ENCODE measurements around the gene SLC25A17. TPM values are rescaled to one million over a fixed set of nuclear protein-coding genes. Genes with fewer than 3 reads are reported as not detected.
"Not testable (repeated sequence)": the region's sequence is repeated elsewhere in the genome, so short reads cannot be mapped to it uniquely, and the experiment has no call there.

The SLC25A17 gene
- polyA plus RNA-seq, 4 donors = 29.6 to 41.7 (median 40.1) TPM

GRCh38 chr22:40819599-40820140, 524 bp upstream of the SLC25A17 start:
- DNase-seq (ENCODE audit: low read depth in 4 of 4, low spot score in 3 of 4) = peak in 1 of 4 donors; percentile 18

DNA sequence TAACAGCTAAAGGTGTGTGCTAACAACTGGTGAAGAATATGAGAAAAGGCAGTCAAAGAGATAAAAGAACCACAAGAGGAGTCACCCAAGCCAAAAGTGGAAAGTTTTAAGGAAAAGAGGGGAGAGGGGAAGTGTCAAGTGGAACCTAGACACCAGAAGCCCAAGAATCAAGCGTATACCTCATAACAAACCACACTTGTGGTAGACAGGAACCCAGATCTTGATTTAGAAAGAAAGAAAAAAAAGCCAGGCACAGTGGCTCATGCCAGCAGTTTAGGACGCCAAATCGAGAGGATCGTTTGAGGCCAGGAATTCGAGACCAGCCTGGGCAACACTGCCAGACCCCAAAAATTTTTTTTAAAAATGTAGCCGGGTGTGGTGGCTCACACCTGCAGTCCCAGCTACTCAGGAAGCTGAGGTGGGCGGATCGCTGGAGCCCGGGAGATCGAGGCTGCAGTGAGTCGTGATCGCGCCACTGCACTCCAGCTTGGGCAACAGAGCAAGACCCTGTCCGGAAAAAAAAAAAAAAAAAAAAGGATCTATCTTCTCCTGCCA, 877 bp downstream of the SLC25A17 start:
- DNase-seq (ENCODE audit: low read depth in 4 of 4, low spot score in 3 of 4) = no peak

DNA sequence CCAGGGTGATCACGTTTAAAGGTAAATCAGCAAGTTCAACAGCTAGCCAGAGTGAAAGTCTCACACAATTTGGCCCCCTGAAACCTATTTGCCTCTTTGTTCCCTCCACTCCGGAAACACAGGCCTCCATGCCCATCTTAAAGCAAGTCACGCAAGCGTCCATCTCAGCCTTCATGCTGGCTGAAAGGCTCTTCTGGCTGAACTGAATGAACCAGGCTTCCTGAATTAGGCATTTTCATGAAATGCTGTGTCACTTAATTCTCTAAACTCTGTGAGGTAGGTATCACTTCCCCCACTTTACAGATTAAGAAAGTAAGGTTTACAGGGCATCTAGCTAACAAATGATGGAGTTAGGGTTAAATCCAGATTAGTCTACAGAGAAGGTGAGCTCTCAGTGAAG, 1.4 kb downstream of the SLC25A17 start:
- DNase-seq (ENCODE audit: low read depth in 4 of 4, low spot score in 3 of 4) = no peak

GRCh38 chr22:40813912-40814315, 5.2 kb downstream of the SLC25A17 start:
- no peak for DNase-seq (ENCODE audit: low read depth in 4 of 4, low spot score in 3 of 4)

DNA sequence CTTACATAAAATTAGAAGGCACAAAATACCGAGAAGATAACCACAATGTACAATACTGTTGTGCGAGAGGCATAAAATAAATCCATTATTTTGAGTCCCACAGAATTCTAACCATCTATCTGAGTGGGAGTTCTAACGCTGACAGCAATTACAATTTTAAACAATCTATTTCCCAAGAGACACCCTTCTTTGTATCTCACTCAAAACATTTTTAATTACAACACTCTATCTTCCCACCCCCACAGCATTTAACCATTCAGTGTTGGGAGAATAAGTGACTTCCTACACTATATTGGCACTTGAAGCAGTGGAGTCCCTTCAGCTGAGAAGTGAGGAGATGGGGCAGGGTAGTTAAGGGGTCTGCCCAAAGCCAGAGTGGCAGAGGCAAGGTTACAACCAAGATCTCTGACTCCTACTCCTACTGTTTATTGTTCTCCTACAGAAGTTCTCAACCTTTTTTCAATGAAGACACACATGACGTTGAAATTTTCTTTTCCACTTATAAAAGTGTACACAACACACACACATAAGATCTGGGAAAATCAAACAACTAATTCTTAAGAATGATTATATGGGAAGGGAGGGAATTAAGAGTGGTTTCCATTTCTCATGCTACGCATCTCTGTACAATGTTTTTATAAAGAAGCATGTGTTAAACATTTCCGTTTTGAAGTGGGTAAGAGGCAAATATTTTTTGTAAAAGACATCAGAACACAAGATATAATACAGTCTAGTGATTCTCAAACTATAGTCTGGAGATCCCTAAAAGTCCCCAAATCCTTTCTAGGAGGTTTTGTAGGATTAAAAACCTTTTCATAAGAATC, 10.9 kb downstream of the SLC25A17 start:
- no peak for DNase-seq (ENCODE audit: low read depth in 4 of 4, low spot score in 3 of 4)

- no peak for DNase-seq (ENCODE audit: low read depth in 4 of 4, low spot score in 3 of 4)
Measured at GRCh38 chr22:40806711-40807110, 12.4 kb downstream of the SLC25A17 start.

DNA sequence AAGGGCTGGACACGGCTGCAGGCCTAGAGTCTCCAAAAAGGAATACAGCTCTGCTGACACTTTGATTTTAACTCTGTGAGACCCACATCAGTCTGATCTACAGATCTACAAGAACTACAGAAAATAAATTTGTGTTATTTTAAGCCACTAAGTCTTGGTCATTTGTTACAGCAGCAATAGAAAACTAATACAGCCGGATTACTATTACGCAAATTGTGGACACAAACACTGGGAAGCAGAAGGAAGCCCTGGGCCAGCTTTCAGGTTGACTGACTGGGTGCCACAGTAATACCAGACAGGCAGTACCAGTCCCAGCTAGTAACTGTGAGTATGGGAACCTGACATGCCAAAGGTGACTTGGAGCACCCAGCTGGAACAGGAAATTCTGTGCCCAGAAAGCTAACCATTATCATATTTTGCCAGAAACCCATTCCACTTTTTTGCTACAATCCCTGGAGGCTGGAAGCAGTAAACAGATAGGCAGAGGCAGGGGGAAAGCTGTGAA, 13.4 kb downstream of the SLC25A17 start:
- DNase-seq (ENCODE audit: low read depth in 4 of 4, low spot score in 3 of 4) = no peak

GRCh38 chr22:40805239-40805638, 13.9 kb downstream of the SLC25A17 start:
- no peak for DNase-seq (ENCODE audit: low read depth in 4 of 4, low spot score in 3 of 4)

DNA sequence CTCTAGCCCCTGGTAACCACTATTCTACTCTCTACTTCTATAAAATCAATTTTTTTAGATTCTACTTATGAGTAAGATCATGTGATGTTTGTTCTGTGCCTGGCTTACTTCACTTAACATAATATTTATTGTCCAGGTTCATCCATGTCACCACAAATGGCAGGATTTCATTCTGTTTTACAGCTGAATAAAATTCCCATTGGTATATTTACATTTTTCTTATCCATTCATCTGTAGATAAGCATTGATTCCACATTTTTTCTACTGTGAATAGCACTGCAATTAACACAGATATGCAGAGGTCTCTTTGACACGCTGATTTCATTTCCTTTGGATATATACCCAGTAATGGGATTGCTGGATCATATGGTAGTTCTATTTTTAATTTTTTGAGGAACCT, 15.8 kb downstream of the SLC25A17 start:
- no peak for DNase-seq (ENCODE audit: low read depth in 4 of 4, low spot score in 3 of 4)

DNA sequence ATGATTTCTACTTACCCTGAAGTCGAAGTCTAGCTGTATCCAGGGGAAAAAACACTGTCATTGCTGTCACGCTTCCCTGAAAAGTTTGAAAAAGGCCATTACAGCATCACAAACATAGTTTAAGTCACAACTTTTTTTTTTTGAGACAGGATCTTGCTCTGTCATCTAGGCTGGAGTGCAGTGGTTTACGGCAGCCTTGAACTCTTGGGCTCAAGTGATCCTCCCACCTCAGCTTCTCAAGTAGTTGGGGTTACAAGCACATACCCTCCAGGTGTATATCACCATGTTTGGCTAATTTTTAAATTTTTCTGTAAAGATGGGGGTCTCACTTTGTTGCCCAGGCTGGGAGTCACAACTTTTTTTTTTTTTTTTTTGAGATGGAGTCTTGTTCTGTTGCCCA, 20.1 kb downstream of the SLC25A17 start:
- DNase-seq (ENCODE audit: low read depth in 4 of 4, low spot score in 3 of 4) = no peak

DNA sequence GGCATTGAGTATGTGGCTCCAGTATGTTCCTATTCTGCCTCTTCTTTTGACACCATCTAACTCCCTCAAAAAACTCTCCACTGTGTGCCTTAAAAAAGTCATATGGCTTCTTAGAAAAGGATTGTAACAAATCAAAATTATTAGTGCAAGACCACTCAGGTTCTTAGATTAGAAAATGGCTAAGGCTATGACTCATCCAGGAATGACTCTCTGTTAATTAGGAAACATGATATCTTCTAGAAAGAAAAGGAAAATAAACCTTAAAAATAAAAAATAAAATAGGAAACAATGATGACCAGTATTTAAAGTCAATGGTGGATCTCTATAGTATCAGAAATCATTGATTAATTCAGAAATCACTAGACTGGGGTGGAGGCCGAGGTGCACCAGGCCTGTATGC, 21.7 kb downstream of the SLC25A17 start:
- no peak for DNase-seq (ENCODE audit: low read depth in 4 of 4, low spot score in 3 of 4)

- DNase-seq (ENCODE audit: low read depth in 4 of 4, low spot score in 3 of 4) = no peak
Measured at GRCh38 chr22:40792451-40792850, 26.7 kb downstream of the SLC25A17 start.

DNA sequence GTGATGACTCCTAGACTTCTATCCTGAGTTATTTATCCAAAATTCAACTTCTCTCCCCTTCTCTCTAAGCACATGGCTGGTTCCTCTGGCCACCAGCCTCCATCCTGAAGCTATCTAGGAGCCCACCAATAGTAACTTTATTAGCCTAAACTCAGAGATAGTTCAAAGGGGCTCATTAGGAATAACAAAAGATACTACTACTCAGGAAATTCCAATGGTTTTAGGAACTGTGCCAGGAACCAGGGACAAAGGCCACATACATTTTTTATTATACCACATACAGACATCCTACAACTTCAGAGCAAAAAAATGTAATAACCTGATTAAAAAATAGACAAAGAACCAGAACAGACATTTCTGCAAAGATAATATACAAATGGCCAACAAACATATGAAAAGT, 27.9 kb downstream of the SLC25A17 start:
- DNase-seq (ENCODE audit: low read depth in 4 of 4, low spot score in 3 of 4) = no peak

DNA sequence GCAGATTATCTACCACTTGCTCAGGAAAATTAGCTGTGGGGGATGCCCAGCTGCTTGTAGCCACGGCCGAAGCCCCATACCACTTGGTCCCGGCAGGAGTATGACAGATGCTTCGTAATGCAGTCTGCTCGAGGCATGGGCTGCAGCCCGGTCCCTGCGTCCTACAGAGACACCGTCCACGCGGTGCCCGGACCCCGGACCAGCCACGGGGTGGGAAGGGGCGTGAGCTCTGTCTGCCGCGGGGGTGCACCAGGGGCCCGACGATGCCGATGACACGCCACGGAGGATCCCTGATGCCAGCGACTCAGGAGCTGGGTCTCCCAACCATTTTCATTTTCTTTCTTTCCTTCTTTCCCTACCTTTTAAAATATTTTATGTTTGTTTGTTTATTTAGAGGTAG, 30.0 kb downstream of the SLC25A17 start:
- DNase-seq (ENCODE audit: low read depth in 4 of 4, low spot score in 3 of 4) = no peak

DNA sequence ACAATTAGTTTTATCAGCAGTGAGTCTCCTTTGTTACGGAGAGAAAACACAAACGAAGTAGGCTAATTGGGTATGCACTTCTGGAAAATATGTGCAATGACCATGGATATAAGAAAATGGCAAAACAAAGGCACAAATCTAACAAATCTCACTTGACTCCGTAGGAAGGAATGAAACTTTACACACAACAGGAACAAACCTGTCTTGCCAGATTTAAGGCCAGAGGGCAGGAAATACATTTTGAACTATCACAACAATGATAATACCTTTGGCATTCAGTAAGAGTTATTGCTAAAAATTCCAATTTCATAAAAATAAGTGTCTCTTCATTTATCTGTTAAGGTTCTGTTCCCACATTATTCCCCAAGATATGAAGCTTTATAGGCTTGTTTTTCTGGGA, 36.6 kb downstream of the SLC25A17 start:
- no peak for DNase-seq (ENCODE audit: low read depth in 4 of 4, low spot score in 3 of 4)

GRCh38 chr22:40781749-40782148, 37.4 kb downstream of the SLC25A17 start:
- DNase-seq (ENCODE audit: low read depth in 4 of 4, low spot score in 3 of 4) = not testable (repeated sequence)

DNA sequence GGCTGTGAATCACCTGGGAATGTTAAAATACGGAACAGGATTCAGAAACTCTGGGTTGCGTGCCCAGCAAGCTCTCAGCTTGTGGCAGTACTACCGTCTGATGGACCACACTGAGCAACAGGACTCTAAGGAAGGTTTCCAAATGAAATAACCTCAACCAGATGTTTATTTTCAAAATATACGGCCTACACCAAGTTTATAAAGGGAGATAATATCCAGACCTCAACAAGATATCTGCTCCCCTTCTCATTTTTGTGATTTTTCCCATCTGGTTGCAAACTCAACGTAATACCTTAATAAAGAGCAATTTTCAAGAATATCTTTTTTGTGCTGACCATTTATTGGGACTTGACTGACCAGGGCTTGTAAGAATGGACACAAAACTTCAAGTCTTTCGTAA, 49.4 kb downstream of the SLC25A17 start:
- DNase-seq (ENCODE audit: low read depth in 4 of 4, low spot score in 3 of 4) = no peak

GRCh38 chr22:40768206-40768605, 50.9 kb downstream of the SLC25A17 start:
- no peak for DNase-seq (ENCODE audit: low read depth in 4 of 4, low spot score in 3 of 4)

DNA sequence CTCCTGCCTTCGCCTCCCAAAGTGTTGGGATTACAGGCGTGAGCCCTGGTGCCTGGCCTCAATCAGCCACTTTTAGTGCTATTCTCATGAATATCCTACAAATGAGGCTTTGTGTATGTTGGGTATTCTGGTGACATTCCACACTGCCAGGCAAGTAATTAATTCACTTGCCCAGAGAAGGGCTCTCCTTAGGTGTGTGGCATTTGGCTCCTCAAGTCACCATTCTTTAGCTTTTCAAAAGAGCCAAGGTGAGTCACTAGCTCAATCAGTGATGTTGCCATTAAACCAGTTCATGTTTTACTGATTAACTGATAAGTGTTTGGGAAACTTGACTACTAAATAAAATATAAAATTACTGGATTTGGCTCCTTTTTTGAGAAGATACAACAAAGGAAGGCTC, 52.2 kb downstream of the SLC25A17 start:
- DNase-seq (ENCODE audit: low read depth in 4 of 4, low spot score in 3 of 4) = no peak

GRCh38 chr22:40764763-40765441, 54.2 kb downstream of the SLC25A17 start:
- DNase-seq (ENCODE audit: low read depth in 4 of 4, low spot score in 3 of 4) = no peak

GRCh38 chr22:40759294-40759840, 59.8 kb downstream of the SLC25A17 start:
- DNase-seq (ENCODE audit: low read depth in 4 of 4, low spot score in 3 of 4) = no peak

All from left renal pelvis (tissue), 4 donors.